Measurements from ENCODE around the gene ECEL1.
"Not testable (repeated sequence)": the region's sequence is repeated elsewhere in the genome, so short reads cannot be mapped to it uniquely, and the experiment has no call there.

Gene ECEL1, protein sequence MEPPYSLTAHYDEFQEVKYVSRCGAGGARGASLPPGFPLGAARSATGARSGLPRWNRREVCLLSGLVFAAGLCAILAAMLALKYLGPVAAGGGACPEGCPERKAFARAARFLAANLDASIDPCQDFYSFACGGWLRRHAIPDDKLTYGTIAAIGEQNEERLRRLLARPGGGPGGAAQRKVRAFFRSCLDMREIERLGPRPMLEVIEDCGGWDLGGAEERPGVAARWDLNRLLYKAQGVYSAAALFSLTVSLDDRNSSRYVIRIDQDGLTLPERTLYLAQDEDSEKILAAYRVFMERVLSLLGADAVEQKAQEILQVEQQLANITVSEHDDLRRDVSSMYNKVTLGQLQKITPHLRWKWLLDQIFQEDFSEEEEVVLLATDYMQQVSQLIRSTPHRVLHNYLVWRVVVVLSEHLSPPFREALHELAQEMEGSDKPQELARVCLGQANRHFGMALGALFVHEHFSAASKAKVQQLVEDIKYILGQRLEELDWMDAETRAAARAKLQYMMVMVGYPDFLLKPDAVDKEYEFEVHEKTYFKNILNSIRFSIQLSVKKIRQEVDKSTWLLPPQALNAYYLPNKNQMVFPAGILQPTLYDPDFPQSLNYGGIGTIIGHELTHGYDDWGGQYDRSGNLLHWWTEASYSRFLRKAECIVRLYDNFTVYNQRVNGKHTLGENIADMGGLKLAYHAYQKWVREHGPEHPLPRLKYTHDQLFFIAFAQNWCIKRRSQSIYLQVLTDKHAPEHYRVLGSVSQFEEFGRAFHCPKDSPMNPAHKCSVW

GRCh38 chr2:232487385-232488096 lies at the start of gene ECEL1:
ECEL1 (minus strand) TSS chr2:232487834; CDS start chr2:232486653, 1,181 bp downstream.
- DNase-seq = no peak

- no peak for DNase-seq
Measured at GRCh38 chr2:232537079-232537478, 49.4 kb upstream of the ECEL1 start.

DNA sequence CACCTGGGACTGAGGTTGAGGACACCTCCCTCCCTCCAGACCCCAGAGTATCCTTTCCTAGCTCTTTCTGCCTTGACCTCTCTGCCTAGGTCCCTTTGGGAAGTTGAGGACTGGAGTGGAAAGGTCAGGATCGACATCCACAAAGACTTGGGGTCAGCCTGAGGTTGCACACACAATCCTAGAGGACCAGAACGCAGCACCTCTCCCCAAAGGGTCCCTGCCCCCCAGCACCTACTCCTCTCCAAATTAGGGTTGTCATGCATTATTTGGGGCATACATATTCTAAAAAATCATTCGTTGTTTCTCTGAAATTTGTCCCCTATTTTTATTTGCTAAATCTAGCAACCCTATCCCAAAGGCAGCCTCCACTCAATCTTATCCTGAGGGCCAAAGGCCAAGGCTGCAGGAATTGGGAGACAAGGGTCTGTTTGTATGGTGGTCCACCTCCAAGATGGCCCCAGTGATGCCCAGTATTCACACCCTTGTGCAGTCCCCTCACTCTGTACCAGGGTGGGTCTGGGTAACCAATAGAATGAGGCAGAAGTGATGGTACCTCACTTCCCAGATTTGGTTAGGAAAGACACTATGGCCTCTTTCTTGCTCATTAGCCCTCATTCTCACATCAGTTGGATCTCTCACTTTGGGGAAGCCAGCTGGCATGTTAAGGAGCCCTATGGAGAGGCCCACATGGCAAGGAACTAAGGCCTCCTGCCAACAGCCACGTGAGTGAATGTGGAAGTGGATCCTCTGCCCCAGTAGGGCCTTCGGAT lies 48.3 kb upstream of the ECEL1 start:
- no peak for DNase-seq

GRCh38 chr2:232534940-232535651 lies 47.5 kb upstream of the ECEL1 start:
- DNase-seq = no peak

GRCh38 chr2:232533944-232534710 lies 46.5 kb upstream of the ECEL1 start:
- DNase-seq = no peak

GRCh38 chr2:232532821-232533220 lies 45.2 kb upstream of the ECEL1 start:
- DNase-seq = not testable (repeated sequence)

GRCh38 chr2:232532419-232532818 lies 44.8 kb upstream of the ECEL1 start:
- DNase-seq = no peak

DNA sequence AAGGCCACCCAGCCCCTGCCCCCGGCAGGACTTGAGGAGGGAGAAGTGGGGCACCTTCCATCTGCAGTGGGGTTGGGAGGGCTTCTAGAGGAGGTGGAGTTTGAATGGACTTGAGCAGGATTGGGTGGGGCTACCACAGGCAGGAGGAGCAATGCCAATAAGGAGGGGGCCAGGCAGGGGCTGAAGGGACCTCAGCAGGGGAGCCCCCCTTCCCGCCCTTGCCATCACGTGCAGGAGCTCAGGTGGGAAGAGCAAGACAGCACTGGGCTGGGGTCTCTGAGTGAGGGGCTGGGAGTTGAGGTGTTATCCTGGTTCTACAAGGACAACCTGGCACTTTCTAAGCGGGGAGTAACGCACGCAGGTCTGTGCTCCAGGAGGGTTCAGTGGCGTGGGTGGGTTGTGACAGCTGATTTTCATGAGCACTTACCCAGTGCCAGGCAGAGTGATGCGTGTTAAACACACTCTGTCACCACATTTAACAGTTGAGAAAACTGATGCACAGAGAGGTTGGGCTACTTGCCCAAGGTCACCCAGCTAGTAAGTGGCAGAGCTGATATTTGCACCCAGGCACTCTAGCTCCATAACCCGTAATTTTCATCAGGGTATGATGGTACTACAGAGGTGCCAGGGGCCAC lies 43.1 kb upstream of the ECEL1 start:
- DNase-seq = no peak

- DNase-seq = no peak
Measured at GRCh38 chr2:232529806-232530547, 42.3 kb upstream of the ECEL1 start.

DNA sequence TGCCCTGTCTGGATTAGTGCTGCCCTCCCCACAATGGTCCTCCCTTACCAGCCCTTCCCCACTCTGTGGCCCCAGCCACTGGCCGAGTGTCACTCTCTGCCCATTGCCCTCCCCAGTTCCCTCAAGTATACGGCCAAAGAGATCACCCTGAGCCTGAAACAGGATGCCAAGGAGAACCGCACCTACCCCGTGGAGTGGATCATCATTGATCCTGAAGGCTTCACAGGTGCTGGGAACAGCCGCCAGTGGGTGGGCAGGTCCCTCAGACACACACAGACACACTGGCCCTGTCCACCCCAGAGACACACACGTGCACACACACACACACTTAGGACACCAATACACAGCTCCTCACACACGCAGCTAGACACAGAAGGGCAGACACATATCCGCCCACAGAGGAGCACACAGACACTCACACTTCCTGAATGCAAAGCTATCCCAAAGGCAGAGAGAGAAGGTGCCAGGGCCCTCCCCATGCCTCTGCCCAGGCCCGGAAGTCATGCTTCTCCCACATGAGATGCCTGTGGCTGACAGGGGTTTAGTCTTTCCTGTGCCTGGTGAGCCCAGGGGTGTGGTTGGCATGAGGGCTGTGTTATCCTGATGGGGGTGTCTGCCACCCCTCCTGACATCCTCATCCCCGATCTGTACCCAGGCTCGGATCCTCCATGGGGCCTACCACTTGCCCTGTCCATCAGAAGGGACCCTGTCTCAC lies 41.3 kb upstream of the ECEL1 start:
- DNase-seq = no peak

DNA sequence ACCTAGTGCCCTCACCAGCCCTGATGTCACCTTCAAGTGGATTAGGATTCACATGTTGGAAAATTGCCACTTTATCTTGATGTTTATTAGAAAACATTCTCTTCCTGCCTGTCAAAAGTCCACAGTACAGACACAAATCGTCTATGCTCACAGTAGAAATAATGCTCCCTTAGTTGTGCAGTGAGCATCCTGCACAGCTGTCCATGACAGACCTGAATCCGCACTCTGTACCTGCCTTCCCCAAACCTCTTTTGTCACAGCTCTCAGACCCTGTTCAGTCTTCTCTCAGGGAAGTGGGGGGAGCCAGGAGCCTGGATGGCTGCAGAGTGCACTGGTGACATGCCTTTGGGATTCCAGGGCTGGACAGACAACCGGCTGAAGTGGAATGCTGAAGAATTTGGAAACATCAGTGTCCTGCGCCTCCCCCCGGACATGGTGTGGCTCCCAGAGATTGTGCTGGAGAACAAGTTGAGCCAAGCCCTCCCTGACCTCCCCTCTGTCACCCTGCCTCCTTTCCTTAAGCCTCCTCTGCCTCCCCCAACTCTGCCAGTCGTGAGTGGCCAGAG lies 40.4 kb upstream of the ECEL1 start:
- DNase-seq = no peak

GRCh38 chr2:232526372-232526941 lies 38.8 kb upstream of the ECEL1 start:
- no peak for DNase-seq

DNA sequence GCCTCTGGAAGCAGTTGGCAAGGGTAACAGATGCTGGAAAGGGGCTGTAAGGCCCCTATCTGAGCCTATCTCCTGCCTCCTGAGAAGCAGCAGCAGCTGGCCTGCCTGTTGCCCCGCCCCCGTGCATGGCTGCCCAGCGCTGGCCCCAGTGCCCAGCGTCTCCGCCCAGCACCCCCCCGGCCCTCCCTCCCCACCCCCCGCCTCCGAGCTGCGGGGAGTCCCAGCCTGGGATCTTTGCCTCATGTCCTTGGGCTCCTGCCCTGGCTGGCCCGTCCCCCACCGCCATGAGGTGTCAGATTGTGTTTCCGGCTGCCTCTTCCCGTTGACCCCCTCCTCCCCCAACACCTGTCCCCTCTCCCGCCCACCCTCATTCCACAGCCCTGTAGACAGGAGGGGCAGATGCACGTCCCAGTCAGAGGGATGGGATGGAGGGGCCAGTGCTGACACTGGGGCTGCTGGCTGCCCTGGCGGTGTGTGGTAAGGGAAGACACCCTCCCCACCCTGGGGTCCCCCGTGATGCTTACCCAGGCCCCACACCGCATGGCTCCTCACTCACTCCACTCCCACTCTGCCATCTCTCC lies 38.2 kb upstream of the ECEL1 start, which contains the start of gene CHRND:
Gene CHRND, plus strand, starts transcription at position 370 of the 581 bp plus-strand sequence. Its CDS starts 56 bp downstream, at position 426.
- DNase-seq = no peak

GRCh38 chr2:232525199-232525598 lies 37.6 kb upstream of the ECEL1 start:
- DNase-seq = no peak

- DNase-seq = no peak
Measured at GRCh38 chr2:232524771-232525170, 37.1 kb upstream of the ECEL1 start.

DNA sequence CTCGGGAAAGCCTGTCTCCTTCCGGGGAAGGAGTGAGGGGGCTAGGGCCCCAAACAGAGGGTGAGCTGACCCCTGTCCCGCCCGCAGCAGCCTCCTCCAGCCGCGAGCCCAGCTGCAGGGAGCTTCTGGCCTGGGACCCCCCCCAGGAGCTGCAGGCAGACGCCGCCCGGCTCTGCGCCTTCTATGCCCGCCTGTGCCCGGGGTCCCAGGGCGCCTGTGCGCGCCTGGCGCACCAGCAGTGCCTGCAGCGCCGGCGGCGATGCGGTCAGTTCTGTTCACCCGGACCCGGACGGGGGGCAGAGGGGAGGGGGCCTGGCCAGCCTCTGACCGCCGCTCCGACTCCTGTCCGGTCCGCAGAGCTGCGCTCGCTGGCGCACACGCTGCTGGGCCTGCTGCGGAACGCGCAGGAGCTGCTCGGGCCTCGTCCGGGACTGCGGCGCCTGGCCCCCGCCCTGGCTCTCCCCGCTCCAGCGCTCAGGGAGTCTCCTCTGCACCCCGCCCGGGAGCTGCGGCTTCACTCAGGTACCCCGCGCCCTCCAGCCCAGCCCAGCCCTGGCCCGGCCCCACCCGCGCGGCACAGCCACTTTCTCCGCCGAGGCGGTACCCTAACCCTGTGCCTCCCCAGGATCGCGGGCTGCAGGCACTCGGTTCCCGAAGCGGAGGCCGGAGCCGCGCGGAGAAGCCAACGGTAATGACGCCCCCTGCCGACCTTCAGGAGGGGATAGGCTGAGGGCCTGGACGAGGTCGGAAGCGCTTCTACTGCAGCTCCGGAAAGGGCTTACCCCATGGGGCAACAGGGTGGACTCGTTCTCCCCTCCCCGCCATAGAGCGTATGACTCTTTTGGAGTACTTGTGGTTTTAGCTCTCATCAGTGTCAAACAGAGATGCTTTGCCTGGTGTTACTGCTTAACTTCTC lies 36.3 kb upstream of the ECEL1 start:
- DNase-seq = no peak

- DNase-seq = no peak
Measured at GRCh38 chr2:232523402-232523681, 35.7 kb upstream of the ECEL1 start.

Measured in SHP77 treated with DMSO at 0.1 percent for 48 hours (cell line).